ENCODE data around the gene R3HDM4.

GRCh38 chr19:855142-855541, 57.9 kb downstream of the R3HDM4 start:
- no peak for TF ChIP-seq EZH2 (IDR thresholded peaks at IDR 0.05; ENCODE audit: low read depth)
- TF ChIP-seq, protein P1, sequence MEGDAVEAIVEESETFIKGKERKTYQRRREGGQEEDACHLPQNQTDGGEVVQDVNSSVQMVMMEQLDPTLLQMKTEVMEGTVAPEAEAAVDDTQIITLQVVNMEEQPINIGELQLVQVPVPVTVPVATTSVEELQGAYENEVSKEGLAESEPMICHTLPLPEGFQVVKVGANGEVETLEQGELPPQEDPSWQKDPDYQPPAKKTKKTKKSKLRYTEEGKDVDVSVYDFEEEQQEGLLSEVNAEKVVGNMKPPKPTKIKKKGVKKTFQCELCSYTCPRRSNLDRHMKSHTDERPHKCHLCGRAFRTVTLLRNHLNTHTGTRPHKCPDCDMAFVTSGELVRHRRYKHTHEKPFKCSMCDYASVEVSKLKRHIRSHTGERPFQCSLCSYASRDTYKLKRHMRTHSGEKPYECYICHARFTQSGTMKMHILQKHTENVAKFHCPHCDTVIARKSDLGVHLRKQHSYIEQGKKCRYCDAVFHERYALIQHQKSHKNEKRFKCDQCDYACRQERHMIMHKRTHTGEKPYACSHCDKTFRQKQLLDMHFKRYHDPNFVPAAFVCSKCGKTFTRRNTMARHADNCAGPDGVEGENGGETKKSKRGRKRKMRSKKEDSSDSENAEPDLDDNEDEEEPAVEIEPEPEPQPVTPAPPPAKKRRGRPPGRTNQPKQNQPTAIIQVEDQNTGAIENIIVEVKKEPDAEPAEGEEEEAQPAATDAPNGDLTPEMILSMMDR (conservative IDR thresholded peaks at IDR 0.05) = no peak

Measured in PC-9 (cell line).